KMS-11 (cell line): ENCODE data around the gene ALDH5A1.

Source experiments
- H2AFZ ChIP-seq: fragments of 200-600 bp; sonication (generic); 2 replicates; pipeline ENCODE4 v1.6.1; 2016; ENCODE audit warnings: antibody characterized with exemption, mixed run types, low read depth
- H3K27ac ChIP-seq: fragments of 200-600 bp; sonication (generic); 2 replicates; pipeline ENCODE4 v1.6.1; 2016; ENCODE audit warnings: mild to moderate bottlenecking, mixed run types
- H3K27me3 ChIP-seq: fragments of 200-600 bp; sonication (generic); 2 replicates; pipeline ENCODE4 v1.6.1; 2017; ENCODE audit warnings: mild to moderate bottlenecking, low read depth, mixed run types, moderate library complexity; ENCODE audit not compliant: insufficient read depth
- H3K36me3 ChIP-seq: fragments of 200-600 bp; sonication (generic); 2 replicates; pipeline ENCODE4 v1.6.1; 2017; ENCODE audit warnings: mild to moderate bottlenecking, mixed run types; ENCODE audit not compliant: insufficient read depth
- H3K4me1 ChIP-seq: fragments of 200-600 bp; sonication (generic); 2 replicates; pipeline ENCODE4 v1.6.1; 2016; ENCODE audit warnings: mild to moderate bottlenecking, low read depth, mixed run types; ENCODE audit not compliant: poor library complexity, severe bottlenecking
- H3K4me2 ChIP-seq: fragments of 200-600 bp; sonication (generic); 2 replicates; pipeline ENCODE4 v1.7.0; 2016; ENCODE audit warnings: mild to moderate bottlenecking, mixed run types
- H3K4me3 ChIP-seq: fragments of 200-600 bp; sonication (generic); IDR thresholded peaks from 2 replicates; pipeline ENCODE4 v1.6.1; 2017; ENCODE audit warnings: low read depth, low read length, mixed read lengths; ENCODE audit not compliant: insufficient read depth
- H3K79me2 ChIP-seq: fragments of 200-600 bp; sonication (generic); 2 replicates; pipeline ENCODE4 v1.6.1; 2016; ENCODE audit warnings: low read depth, mixed run types; ENCODE audit not compliant: insufficient read depth
- H3K9ac ChIP-seq: fragments of 200-600 bp; sonication (generic); 2 replicates; pipeline ENCODE4 v1.6.1; 2016; ENCODE audit warnings: mild to moderate bottlenecking, mixed run types
- H4K20me1 ChIP-seq: fragments of 200-600 bp; sonication (generic); 2 replicates; pipeline ENCODE4 v1.6.1; 2016; ENCODE audit warnings: mild to moderate bottlenecking, mixed run types; ENCODE audit not compliant: insufficient read depth
- CTCF ChIP-seq: fragments of 200-600 bp; sonication (generic); conservative IDR thresholded peaks from 2 replicates; pipeline ENCODE4 v1.6.1; 2017; ENCODE audit warnings: low read depth, mild to moderate bottlenecking, antibody characterized with exemption, low read length, moderate library complexity, mixed read lengths

Gene ALDH5A1

GRCh38 chr6:24524805-24525204, 30.0 kb downstream of the ALDH5A1 start:
- Histone ChIP-seq H3K4me3 (no peak overlapping the region), H3K27me3 (no peaks in the 10 kb centered on the region), H4K20me1 (no peaks in the 10 kb centered on the region), H3K4me1 (peaks cover 23% of the 10 kb centered on the region), H2AFZ (no peak overlapping the region), H3K9ac (no peak overlapping the region), H3K36me3 (no peaks in the 10 kb centered on the region), H3K79me2 (no peaks in the 10 kb centered on the region), H3K4me2 (no peak overlapping the region), H3K27ac (no peak overlapping the region)
- peak; percentile 73 for TF ChIP-seq CTCF

- Histone ChIP-seq H4K20me1 (no peaks in the 10 kb centered on the region), H3K4me2 (no peak overlapping the region), H2AFZ (no peak overlapping the region), H3K4me3 (no peak overlapping the region), H3K79me2 (no peaks in the 10 kb centered on the region), H3K27ac (no peak overlapping the region), H3K4me1 (no peaks in the 10 kb centered on the region), H3K27me3 (no peaks in the 10 kb centered on the region), H3K9ac (no peak overlapping the region), H3K36me3 (no peaks in the 10 kb centered on the region)
- TF ChIP-seq CTCF, result no peak
Observed at GRCh38 chr6:24529985-24530384, 35.2 kb downstream of the ALDH5A1 start.

GRCh38 chr6:24534329-24534728, 39.6 kb downstream of the ALDH5A1 start:
- Histone ChIP-seq H3K27me3 (no peaks in the 10 kb centered on the region), H3K4me3 (no peak overlapping the region), H3K4me1 (no peaks in the 10 kb centered on the region), H2AFZ (no peak overlapping the region), H3K9ac (no peak overlapping the region), H4K20me1 (no peaks in the 10 kb centered on the region), H3K27ac (no peak overlapping the region), H3K4me2 (no peak overlapping the region), H3K36me3 (no peaks in the 10 kb centered on the region), H3K79me2 (no peaks in the 10 kb centered on the region)
- TF ChIP-seq CTCF, result no peak

- Histone ChIP-seq H3K4me3 (no peak overlapping the region), H3K79me2 (no peaks in the 10 kb centered on the region), H3K27ac (no peak overlapping the region), H3K27me3 (no peaks in the 10 kb centered on the region), H4K20me1 (no peaks in the 10 kb centered on the region), H3K9ac (no peak overlapping the region), H3K4me1 (no peaks in the 10 kb centered on the region), H3K36me3 (no peaks in the 10 kb centered on the region), H3K4me2 (no peak overlapping the region), H2AFZ (no peak overlapping the region)
- no peak for TF ChIP-seq CTCF
Observed at GRCh38 chr6:24535210-24535609, 40.4 kb downstream of the ALDH5A1 start.

- Histone ChIP-seq H3K4me2 (no peak overlapping the region), H3K9ac (no peak overlapping the region), H3K4me1 (no peaks in the 10 kb centered on the region), H3K36me3 (no peaks in the 10 kb centered on the region), H3K27ac (no peak overlapping the region), H3K79me2 (no peaks in the 10 kb centered on the region), H4K20me1 (no peaks in the 10 kb centered on the region), H2AFZ (no peak overlapping the region), H3K27me3 (no peaks in the 10 kb centered on the region), H3K4me3 (no peak overlapping the region)
- no peak for TF ChIP-seq CTCF
Observed at GRCh38 chr6:24536466-24536865, 41.7 kb downstream of the ALDH5A1 start.
